Sigmoid colon (tissue), 4 donors: ENCODE results near the gene ATP9A.

Experiments
- POLR2AphosphoS5 ChIP-seq, 4 donors: sonication (generic); formaldehyde crosslinking; IDR thresholded peaks; one replicate each; pipeline ENCODE4 v1.6.1; 2017; ENCODE audit warnings: antibody characterized with exemption in 4 of 4
- TF ChIP-seq, protein P1 (sequence below), 4 experiments: fragments of 450-650 bp in 3 of 4; fragments of 200-600 bp in 1 of 4; IDR thresholded peaks; one replicate each; pipeline ENCODE4 v1.5.1; 2016 to 2019; ENCODE audit warnings: antibody characterized with exemption in 4 of 4, mild to moderate bottlenecking in 3 of 4, moderate library complexity in 2 of 4

DNA sequence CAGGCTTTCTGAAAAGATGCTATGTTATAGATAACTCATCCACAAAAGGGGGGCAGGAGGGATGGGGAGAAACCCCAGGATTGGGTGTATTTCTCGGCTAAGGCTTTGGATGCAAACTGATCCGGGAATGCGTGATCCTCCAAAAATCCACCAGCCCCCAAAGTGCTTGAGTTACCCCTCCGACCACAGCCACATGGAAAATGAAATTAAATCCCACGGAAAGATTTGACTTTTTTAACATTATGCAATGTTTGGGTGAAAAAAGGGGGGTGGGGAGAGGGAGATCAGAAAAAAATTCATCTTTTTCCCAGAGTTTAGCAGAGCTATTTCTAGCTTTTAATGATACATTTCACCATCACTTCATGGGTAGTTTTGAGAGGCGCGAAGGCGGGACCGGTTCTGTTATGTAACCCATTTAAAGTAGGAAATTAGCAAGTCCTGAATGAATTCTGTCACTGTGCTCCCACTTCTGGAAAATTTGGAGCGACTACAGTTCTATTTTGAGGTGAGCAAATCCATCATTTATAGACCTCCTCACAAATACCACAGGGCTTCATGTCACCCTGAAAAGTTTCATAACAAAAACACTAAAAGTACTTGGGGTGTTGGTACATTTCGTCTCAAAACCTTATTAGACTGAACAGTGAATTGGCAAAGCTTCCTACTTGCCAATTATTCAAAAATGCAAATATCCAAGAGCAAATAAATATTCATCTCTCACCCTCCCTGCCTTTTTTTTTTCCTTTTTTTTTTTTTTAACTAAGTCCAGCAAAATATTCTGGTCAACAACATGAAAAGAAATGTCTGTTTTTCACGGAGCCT is 173.7 kb downstream of the ATP9A start:
- TF ChIP-seq, protein P1, sequence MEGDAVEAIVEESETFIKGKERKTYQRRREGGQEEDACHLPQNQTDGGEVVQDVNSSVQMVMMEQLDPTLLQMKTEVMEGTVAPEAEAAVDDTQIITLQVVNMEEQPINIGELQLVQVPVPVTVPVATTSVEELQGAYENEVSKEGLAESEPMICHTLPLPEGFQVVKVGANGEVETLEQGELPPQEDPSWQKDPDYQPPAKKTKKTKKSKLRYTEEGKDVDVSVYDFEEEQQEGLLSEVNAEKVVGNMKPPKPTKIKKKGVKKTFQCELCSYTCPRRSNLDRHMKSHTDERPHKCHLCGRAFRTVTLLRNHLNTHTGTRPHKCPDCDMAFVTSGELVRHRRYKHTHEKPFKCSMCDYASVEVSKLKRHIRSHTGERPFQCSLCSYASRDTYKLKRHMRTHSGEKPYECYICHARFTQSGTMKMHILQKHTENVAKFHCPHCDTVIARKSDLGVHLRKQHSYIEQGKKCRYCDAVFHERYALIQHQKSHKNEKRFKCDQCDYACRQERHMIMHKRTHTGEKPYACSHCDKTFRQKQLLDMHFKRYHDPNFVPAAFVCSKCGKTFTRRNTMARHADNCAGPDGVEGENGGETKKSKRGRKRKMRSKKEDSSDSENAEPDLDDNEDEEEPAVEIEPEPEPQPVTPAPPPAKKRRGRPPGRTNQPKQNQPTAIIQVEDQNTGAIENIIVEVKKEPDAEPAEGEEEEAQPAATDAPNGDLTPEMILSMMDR (IDR thresholded peaks at IDR 0.05): no peak
- no peak for TF ChIP-seq POLR2AphosphoS5 (IDR thresholded peaks at IDR 0.05)
